Astrocyte (in vitro differentiated cells and primary cell): ENCODE data around the gene SPTY2D1. TPM values are rescaled to one million over a fixed set of nuclear protein-coding genes. Genes with fewer than 3 reads are reported as not detected.

Source experiments
- DNase-seq: peaks from one replicate; pipeline ENCODE4 v3.0.0-alpha.2; 2010; ENCODE audit warnings: low read depth
- FAIRE-seq: peaks from 2 replicates; lab custom pipeline; 2011; peaks lifted over from hg19 to GRCh38; lab: Jason Lieb, UNC
- H2AFZ ChIP-seq: 2 replicates; pipeline ENCODE4 v1.6.0; 2012; ENCODE audit warnings: low read depth, low read length, inconsistent platforms
- H3K27ac ChIP-seq: 2 replicates; pipeline ENCODE4 v1.5.1; 2011; ENCODE audit warnings: low read depth, low read length, inconsistent platforms
- H3K27me3 ChIP-seq: 2 replicates; pipeline ENCODE4 v1.6.0; 2011; ENCODE audit warnings: low read length, inconsistent platforms; ENCODE audit not compliant: insufficient read depth
- H3K36me3 ChIP-seq: 2 replicates; pipeline ENCODE4 v1.5.1; 2011; ENCODE audit warnings: low read length, inconsistent platforms; ENCODE audit not compliant: insufficient read depth
- H3K4me1 ChIP-seq: 2 replicates; pipeline ENCODE4 v1.5.1; 2011; ENCODE audit warnings: low read length, inconsistent platforms; ENCODE audit not compliant: insufficient read depth
- H3K4me2 ChIP-seq: 2 replicates; pipeline ENCODE4 v1.6.0; 2012; ENCODE audit warnings: low read length, inconsistent platforms
- H3K4me3 ChIP-seq: 2 replicates; pipeline ENCODE4 v1.5.1; 2011; ENCODE audit warnings: low read depth, mild to moderate bottlenecking, low read length, inconsistent platforms; ENCODE audit not compliant: insufficient read depth
- H3K79me2 ChIP-seq: 2 replicates; pipeline ENCODE4 v1.6.0; 2012; ENCODE audit warnings: mild to moderate bottlenecking, low read length, inconsistent platforms; ENCODE audit not compliant: insufficient read depth
- H3K9ac ChIP-seq: 2 replicates; pipeline ENCODE4 v1.6.0; 2012; ENCODE audit warnings: mild to moderate bottlenecking, low read length, inconsistent platforms
- H3K9me3 ChIP-seq: 2 replicates; pipeline ENCODE4 v1.5.1; 2012; ENCODE audit warnings: low read depth, mild to moderate bottlenecking, low read length, inconsistent platforms; ENCODE audit not compliant: insufficient read depth
- H4K20me1 ChIP-seq: 2 replicates; pipeline ENCODE4 v1.6.0; 2012; ENCODE audit warnings: low read length, inconsistent platforms; ENCODE audit not compliant: insufficient read depth
- H3K27ac Mint-ChIP-seq: one replicate; pipeline ENCODE4 v1.8.0; 2021; ENCODE audit warnings: mild to moderate bottlenecking, mixed read lengths; ENCODE audit not compliant: unreplicated experiment
- H3K27me3 Mint-ChIP-seq: one replicate; pipeline ENCODE4 v1.8.0; 2021; ENCODE audit warnings: low read depth, mixed read lengths; ENCODE audit not compliant: unreplicated experiment
- H3K36me3 Mint-ChIP-seq: one replicate; pipeline ENCODE4 v1.8.0; 2021; ENCODE audit warnings: low read depth, mixed read lengths; ENCODE audit not compliant: unreplicated experiment
- H3K4me1 Mint-ChIP-seq: one replicate; pipeline ENCODE4 v1.8.0; 2021; ENCODE audit warnings: low read depth, mixed read lengths; ENCODE audit not compliant: unreplicated experiment
- H3K4me3 Mint-ChIP-seq: one replicate; pipeline ENCODE4 v1.8.0; 2021; ENCODE audit warnings: mild to moderate bottlenecking, moderate library complexity, mixed read lengths; ENCODE audit not compliant: unreplicated experiment
- H3K9me3 Mint-ChIP-seq: one replicate; pipeline ENCODE4 v1.8.0; 2021; ENCODE audit warnings: mild to moderate bottlenecking, mixed read lengths; ENCODE audit not compliant: unreplicated experiment
- CTCF ChIP-seq: IDR thresholded peaks from 2 replicates; pipeline ENCODE4 v1.5.1; 2011; ENCODE audit warnings: low read depth, mild to moderate bottlenecking, inconsistent platforms, low read length, moderate library complexity; ENCODE audit not compliant: insufficient read depth
- EZH2 ChIP-seq: IDR thresholded peaks from 2 replicates; pipeline ENCODE4 v1.6.1; 2012; ENCODE audit warnings: mild to moderate bottlenecking, low read length, inconsistent platforms; ENCODE audit not compliant: insufficient read depth
- total RNA-seq: library from RNA; stranded (reverse); gene quantifications from 2 replicates; pipeline ENCODE4 v1.2.1, GENCODE V29; 2021

SPTY2D1 gene
- total RNA-seq, 1 donor from 2014 or later: 24.4 TPM

DNA sequence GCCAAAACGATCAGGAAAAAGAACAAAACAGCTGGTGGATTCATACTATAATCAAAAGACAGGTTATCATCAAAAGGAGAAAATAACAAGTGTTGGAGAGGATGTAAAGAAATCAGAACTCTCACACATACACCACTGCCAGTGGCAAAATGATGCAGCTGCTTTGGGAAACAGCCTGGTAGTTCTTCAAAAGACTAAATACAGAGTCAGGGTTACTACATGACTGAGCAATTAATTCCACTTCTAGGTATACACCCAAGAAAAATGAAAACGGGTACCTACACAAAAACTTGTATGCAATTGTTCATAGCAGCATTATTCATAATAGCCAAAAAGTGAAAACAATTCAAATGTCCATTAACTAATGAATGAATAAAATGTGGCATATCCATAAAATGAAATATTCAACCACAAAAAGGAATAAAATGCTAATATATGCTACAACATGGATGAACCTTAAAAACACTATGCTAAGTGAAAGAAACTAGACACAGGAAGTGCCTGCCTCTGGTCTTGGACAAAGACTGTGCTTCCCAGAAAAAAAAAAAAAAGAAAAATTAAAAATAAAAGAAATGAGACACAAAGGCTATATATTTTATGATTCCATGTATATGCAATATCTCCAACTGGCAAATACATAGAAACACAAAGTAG lies 53.9 kb downstream of the SPTY2D1 start:
- H3K36me3 ChIP-seq: peaks cover 9% of the 10 kb centered on the region

DNA sequence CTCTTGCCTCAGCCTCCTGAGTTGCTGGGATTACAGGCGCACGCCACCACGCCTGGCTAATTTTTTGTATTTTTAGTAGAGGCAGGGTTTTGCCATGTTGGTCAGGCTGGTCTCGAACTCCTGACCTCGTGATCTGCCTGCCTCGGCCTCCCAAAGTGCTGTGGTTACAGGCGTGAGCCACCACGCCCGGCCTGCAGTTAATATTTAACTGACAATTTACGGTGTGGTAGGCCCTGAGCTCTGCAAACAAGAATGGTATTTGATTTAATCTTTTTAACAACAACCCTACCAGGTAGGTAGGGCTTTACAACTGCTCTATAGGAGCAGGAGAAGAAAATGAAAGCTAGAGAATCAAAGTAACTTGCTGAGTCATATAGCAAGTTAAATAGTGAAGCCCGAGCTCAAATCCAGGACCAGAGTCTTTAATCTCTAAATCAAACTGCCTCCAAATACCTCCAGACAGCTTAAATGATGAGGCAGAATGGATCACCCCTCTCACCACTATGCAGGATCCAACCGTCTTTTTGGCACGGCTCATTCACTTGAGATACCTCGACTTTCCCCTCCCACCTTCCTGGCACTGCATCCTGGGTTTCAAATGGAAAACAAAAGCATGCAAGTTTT lies 55.1 kb downstream of the SPTY2D1 start:
- no peaks in the 10 kb centered on the region for H3K4me1 ChIP-seq
- FAIRE-seq: no peak
- H4K20me1 ChIP-seq: no peaks in the 10 kb centered on the region
- no peaks in the 10 kb centered on the region for H3K27me3 ChIP-seq
- no peak overlapping the region for H3K4me3 ChIP-seq
- H3K27ac ChIP-seq: no peak overlapping the region
- H3K4me1 Mint-ChIP-seq: no peaks in the 10 kb centered on the region
- H3K27me3 Mint-ChIP-seq: no peaks in the 10 kb centered on the region
- H3K9me3 Mint-ChIP-seq: no peaks in the 10 kb centered on the region
- H2AFZ ChIP-seq: no peak overlapping the region
- TF ChIP-seq CTCF: no peak
- no peak for TF ChIP-seq EZH2
- H3K4me3 Mint-ChIP-seq: no peak overlapping the region
- no peak overlapping the region for H3K9ac ChIP-seq
- H3K36me3 Mint-ChIP-seq: peaks cover 3% of the 10 kb centered on the region
- no peak overlapping the region for H3K27ac Mint-ChIP-seq
- no peak overlapping the region for H3K4me2 ChIP-seq
- DNase-seq: no peak
- peaks cover 13% of the 10 kb centered on the region for H3K36me3 ChIP-seq
- peaks cover 7% of the 10 kb centered on the region for H3K79me2 ChIP-seq
- H3K9me3 ChIP-seq: no peaks in the 10 kb centered on the region

More for the DNA sequence above, 53.9 kb downstream of the SPTY2D1 start:
- H4K20me1 ChIP-seq: no peaks in the 10 kb centered on the region
- Mint-ChIP-seq H3K27ac (no peak overlapping the region), H3K4me3 (no peak overlapping the region), H3K9me3 (no peaks in the 10 kb centered on the region), H3K4me1 (no peaks in the 10 kb centered on the region), H3K36me3 (peaks cover 2% of the 10 kb centered on the region), H3K27me3 (no peaks in the 10 kb centered on the region)
- H3K4me2 ChIP-seq: no peak overlapping the region
- H3K9me3 ChIP-seq: no peaks in the 10 kb centered on the region
- no peak overlapping the region for H2AFZ ChIP-seq
- H3K27me3 ChIP-seq: no peaks in the 10 kb centered on the region
- no peaks in the 10 kb centered on the region for H3K4me1 ChIP-seq
- TF ChIP-seq CTCF: no peak
- no peak for TF ChIP-seq EZH2
- H3K9ac ChIP-seq: no peak overlapping the region
- FAIRE-seq (no peak), DNase-seq (no peak)
- H3K4me3 ChIP-seq: no peak overlapping the region
- H3K79me2 ChIP-seq: peaks cover 8% of the 10 kb centered on the region
- H3K27ac ChIP-seq: no peak overlapping the region

DNA sequence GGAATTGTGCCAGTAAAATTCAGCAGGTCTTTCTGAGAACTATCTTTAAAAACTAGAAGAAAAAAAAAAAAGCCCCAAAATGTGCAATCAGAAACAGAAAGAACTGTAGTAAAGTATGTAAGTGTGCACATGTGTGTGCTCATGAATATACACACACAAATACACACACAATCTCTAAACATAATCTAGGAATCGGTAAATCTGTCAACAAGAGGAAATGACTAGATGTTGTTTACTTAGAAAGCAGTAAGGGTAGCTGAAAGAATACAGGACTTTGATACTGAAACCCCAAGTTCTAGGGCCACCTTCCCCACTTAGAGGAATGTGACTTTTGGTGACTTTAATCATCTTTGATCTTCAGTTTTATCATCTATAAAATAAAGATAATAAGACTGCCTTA lies 58.8 kb downstream of the SPTY2D1 start:
- H3K4me3 ChIP-seq: no peak overlapping the region
- H4K20me1 ChIP-seq: no peaks in the 10 kb centered on the region
- H3K27ac ChIP-seq: no peak overlapping the region
- H3K9me3 Mint-ChIP-seq: no peaks in the 10 kb centered on the region
- H3K9me3 ChIP-seq: no peaks in the 10 kb centered on the region
- FAIRE-seq (no peak), DNase-seq (no peak)
- peaks cover 14% of the 10 kb centered on the region for H3K36me3 Mint-ChIP-seq
- H3K4me3 Mint-ChIP-seq: no peak overlapping the region
- H3K4me2 ChIP-seq: no peak overlapping the region
- H3K27me3 Mint-ChIP-seq: no peaks in the 10 kb centered on the region
- H3K27me3 ChIP-seq: no peaks in the 10 kb centered on the region
- TF ChIP-seq CTCF (no peak), EZH2 (no peak)
- H3K36me3 ChIP-seq: peaks cover 22% of the 10 kb centered on the region
- peaks cover 4% of the 10 kb centered on the region for H3K79me2 ChIP-seq
- no peak overlapping the region for H2AFZ ChIP-seq
- H3K27ac Mint-ChIP-seq: no peak overlapping the region
- no peak overlapping the region for H3K9ac ChIP-seq
- H3K4me1 ChIP-seq: no peaks in the 10 kb centered on the region
- H3K4me1 Mint-ChIP-seq: no peaks in the 10 kb centered on the region
